ENCODE measurements around the gene DHX16.

Gene DHX16

DNA sequence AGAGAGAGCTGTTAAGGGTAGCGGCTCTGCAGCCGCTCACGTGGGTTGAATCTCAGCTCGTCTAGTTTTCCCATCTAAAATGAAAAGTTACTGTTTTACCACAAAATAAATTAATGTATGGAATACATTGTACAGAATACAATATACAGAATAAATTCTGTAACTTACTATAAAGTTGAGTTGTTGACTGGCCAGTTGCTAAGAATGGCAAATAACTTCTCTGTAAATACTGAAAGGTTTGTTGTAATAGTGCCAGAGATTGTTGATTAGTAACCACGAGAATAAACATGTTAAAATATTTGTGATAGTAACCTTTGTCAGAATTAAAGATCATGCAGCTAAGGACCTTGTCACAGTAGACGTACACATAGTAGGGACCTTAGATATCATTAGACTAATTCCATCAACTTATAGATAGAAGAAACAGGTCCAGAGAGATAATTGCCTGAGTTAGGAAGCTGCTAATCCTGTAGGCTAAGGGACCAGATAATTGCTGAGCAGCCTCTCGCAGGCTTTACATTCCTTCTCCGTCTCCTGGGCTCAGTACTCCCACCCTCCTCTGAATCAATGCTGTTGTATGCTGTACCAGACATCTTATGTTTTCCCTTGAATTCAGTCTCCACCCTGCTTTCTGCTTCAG is 18.5 kb upstream of the DHX16 start:
- no peak for DNase-seq

DNA sequence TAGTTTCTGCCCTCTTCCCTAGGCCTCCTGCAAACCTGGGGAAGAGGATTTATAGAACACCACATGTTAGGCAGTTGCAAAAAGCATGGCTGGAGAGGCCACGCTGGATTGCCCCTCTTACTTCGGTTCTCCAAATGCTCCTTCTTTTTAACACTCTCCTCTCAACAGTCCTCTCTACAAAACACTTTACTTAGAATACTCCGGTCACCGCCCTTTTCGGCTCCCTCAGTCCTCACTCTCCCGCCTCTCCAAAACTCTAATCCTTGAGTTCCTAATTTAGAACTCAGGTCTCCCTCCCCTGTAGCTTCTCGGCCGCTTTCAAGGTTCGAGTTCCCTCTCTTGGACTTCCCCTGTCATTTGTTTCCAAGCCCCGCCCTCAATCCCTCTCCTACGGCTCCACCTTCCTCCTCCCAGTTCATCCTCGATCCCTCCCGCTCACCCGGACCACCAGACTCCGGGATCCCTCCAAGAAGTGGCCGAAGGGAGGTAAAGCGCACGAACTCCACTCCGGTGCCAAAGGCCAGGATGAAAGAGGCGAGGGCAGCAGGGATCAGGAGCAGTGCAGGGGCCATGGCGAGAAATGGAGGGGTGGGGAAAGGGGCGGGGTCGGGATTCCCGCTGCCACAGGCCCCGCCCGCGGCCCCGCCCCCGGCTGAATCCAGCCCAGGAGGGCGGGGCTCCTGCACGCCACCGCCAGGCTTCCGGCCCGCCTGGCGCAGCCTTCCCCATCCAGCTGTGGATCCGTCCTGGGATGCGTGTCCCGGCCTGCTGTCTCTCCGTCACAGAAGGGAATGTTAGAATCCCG is 17.8 kb upstream of the DHX16 start, which contains the start of gene NRM:
Gene NRM (minus strand): TSS at position 582 of the 805 bp plus-strand sequence. CDS start 10 bp downstream, at position 572.
- peak; percentile 66 for DNase-seq

DNA sequence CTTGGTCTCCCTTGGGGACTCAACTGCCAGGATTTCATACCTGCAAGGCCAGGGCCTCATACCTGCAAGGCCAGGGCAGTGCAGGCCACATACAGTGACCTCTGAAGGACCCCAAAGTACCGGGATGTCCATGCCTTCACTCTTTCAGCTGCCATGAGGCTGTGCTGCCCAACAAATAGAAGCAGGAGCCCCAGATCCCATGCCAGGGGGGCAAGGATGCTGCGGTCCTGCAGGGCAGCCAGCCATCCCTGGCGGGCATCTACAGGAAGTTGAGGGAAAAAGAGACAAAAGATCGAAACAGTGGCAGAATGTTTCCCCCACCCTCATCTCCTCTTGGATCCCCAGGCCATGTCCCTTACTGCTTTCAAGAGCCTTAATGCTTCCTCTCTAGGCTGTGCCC is 17.2 kb upstream of the DHX16 start:
- DNase-seq = no peak

DNA sequence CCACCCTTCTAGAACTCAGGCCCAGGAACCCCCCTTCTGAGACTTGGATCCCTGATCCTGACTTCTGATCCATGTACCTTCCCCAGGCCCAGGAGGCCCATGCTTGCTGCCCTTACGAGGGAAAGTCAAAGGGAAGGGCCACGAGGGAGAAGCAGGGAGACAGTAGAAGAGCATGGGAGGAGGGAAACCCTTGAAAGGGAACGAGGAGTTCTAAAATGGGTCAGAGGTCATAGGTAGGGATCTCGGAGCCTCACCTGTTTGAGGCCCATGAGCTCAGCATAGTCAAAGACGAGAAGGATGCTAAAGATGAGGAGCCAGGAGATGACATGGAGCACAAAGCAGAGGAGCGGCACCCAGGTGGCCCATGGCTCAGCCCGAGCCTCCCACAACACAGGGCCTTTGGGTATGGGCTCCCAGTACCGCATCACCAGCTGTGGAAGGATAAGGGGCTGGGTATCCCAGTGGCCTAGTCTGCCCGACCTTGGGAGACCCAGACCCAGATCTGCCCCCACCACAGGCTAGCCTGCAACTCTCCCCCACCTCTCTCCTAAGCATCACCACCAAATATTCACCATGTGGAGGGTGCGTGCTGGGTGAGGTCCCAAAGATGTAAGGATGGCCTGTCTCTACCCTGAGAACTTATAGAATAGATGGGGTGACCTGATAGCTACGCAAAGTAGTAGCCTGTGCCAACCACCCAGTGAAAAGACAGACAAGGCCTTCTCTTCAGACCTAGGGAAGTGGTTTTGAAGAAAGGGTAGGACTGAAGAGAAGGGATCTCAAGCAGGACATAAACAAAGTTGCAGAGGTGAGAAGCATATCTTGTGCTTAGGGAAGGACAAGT is 16.4 kb upstream of the DHX16 start:
- DNase-seq = no peak

DNA sequence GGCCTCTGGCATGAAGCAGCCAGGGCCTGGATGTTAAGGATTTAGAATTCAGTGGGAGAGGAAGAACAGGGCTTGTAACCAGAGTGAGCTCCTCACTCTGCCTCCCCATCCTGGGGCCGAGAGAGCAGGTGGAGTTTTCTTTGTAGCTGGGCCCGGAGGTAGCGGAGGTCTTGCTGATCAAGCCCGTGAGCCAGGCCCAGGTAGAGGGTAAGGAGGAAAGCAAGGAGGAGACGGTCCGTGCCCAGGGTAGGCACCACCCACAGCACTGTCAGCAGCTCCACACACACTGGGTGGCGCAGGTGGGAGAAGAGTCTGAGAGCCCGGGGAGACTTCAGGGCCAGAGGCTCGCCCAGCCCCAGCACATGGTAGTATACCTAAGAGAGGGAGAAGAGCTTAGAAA is 15.8 kb upstream of the DHX16 start:
- DNase-seq = no peak

DNA sequence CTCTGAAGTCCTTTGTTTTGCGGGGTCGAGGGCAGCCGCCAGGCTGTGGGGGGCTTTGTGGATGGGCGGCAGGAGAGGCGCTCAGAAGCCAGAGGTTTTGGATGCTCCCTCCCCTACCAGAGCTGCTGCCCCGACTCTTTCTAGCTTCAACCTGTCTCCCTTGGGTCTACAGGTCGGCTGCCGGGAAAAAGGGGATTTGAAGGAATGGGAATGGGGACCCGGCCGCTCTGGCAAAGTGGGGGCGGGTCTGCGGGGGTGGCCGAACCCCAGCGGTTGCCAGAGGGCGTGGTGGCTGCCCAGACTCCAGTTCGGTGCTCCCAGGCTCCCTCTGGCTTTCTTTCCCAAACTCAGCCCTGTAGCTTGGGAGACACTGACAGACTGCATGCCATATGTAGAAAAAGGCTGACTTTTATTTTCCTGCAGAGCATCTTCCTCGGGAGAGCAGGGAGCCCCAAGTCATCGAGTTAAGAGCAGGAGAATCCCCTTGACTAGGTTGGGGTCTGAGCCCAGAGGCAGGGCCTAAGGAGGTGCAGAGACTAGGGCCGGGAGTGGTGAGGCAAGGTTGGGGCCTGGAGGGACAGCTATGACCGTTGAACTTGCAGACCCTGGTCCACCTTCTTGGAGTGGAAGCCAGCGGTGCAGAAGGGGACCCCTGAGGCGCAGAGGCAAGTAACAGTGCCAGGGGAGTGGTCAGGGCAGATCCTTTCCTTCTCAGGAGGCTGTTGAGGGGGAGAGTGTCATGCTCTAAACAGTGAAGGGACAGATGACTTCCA is 15.0 kb upstream of the DHX16 start:
- peak; percentile 44 for DNase-seq

DNA sequence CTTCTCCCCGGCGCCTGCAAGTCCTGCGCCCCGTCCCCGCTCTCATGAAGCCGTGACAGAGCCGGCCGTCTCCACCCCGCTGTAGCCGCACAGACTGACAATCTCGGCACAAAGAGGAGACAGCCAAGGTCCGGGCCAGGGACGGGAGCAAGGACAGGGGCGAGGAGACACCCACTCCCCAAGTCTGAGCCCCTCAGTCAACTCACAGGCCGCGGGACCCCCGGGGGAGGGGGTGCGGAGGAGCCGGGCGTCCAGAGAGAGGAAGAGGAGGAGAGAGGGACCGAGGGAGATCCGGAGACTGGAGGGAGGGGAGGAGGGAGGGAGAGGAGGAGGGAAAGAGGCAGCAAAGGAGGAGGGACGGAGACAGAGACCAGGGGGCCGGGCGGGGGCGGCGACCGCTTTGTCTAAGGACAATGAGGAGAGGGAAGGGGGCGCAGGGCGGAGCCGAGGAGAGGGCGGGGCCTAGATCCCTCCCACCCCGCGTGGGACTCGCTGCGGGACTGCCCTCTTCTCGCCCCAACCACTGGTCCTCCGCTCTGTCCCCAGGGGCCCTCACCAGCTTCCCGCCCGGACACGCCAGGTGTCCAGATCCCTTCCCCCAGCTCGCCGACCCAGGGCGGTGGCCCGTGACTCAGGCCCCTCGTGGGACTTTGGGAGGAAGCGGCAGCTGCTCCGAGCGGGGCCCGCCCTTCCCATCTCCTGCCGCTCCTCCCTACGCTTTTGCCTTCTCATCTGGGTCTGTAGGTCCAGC is 14.3 kb upstream of the DHX16 start:
- peak; percentile 92 for DNase-seq

DNA sequence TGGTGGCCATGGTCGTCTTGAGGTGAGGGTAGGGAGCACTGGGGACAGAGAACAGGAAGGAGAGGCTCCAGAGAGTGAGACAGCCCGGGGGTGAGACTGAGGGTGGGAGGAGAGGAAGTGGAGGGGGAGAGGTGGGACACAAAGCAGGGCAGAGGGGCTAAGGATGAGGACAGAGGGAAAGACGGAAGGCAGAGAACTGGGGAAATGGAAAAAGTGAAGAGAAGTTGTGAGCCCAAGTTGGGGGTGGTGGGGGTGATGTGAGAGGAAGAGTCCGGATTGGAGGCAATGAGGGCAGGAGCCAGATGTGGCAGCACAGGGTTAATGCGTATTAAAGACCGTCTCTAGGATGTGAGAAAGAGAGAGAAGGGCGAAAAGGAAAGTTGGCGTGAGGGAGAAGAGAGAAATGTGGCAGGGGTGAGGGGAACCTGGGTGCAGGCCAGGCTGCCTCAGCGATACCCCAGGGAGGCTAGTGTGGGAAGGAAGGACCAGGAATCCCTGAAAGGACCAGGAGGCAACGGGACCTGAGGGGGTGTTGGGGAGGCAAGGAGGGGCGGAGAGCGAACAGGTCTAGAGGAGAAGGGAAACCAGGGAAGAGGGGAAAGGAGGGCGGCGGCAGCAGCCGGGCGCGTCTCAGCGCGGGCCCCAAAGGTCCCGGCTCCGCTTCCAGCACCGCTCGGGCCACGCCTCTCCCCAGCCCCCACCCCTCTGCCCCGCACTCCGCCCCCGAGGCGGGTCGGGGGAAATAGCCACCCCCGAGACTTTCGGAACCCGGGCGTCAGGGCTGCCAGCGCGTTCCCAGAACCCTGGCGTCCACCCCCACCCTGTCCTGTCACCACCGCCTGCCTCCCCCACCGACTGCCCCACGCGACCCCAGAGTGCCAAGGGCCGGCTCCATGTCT is 13.5 kb upstream of the DHX16 start, which contains the start of gene PPP1R18:
Gene PPP1R18 (minus strand): TSS at position 637 of the 899 bp plus-strand sequence. CDS start 627 bp downstream, at position 10.
- DNase-seq = peak; percentile 62

DNA sequence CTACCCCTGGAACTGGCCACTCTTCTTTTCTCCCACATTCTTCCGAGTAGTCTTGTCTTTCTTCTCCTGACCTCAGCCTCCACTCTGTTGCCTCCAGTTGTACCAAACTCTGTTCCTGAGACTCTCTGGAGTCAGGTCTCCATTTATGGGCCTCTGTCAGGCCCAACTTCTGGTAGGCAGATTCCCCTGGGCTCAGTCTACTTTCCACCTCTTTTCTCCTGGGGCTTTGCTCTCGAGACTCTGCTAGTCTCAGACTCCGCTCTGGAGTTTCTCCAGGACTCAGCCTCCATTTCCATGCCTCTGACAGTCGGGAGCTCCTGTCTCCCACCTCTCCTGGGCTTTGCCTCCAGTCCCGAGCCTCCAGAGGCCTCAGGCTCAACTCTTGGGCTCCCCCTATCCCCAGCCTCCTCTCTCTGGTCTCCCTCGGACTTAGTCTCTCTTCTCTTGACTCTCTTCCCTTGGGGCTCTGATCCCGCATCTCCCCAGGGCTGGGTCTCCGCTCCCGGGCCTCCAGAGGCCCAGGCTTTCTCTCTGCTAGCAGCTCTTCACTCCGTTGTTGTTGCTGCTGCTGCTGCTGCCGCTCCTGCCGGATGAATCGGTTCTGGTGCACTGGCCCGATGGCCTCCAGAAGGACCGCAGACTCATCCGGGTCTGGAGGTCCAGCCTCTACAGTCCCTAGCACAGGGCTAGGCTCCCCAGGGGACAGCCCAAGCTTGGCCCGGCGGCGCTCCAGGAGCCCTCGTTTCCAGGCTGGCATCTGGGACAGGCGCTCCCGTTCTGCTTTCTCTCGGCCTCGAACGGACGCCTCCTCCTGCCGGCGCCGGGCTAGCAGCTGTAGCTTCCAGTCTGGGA is 12.6 kb upstream of the DHX16 start:
- no peak for DNase-seq

DNA sequence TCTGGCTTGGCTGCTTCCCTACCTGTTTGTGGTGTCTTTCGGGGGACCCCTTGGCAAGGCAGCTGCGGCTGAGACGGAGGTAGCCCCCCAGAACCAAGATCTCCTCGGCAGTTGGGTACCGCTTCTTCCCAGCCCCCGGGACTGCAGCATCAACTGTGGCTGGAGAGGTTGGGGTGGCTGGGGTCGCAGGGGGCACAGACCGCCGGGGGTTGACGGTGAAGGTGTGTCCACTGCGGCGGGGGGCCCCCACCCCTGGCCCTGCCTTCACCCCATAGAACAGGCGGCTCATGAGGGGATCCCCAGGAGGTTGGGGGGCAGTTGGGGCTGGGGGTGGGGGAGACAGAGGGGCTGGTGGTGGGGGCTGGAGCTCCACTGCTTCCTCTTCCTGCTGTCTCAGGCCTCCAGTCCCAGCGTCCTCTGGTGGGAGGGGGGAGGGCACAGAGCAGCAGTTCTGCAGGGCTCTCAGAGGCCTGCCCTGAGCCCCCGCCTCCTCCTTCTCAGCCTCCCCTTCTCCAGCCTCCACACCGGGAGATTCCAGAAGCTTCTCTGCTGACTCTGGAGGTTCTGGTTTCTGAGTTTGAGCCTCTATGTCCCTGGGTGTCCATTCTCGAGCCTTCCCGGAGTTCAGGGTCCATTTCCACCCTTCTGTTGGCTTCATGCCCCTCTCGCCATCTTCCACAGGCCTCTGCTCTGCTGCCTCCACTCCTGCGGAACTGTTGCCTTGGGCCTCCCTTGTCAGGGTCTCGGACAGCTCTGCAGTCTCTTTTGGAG is 11.8 kb upstream of the DHX16 start:
- no peak for DNase-seq

DNA sequence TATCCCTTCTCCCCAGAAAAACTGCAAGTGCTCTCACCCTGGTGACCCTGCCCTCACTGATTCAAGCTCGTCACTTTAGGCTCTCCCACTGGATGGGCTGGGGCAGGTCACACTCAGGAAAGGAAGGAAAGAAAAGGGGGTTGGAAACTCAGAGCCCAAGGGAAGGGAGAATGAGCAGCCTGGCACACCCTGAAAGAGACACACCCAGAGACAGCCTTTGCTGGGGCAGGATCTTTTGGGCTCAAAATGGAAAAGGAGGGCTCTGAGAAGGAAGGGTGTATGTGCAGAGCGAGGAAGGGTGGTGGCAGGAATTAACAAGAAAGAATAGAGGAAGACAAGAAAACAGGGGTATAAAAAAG is 11.2 kb upstream of the DHX16 start:
- DNase-seq = no peak

DNA sequence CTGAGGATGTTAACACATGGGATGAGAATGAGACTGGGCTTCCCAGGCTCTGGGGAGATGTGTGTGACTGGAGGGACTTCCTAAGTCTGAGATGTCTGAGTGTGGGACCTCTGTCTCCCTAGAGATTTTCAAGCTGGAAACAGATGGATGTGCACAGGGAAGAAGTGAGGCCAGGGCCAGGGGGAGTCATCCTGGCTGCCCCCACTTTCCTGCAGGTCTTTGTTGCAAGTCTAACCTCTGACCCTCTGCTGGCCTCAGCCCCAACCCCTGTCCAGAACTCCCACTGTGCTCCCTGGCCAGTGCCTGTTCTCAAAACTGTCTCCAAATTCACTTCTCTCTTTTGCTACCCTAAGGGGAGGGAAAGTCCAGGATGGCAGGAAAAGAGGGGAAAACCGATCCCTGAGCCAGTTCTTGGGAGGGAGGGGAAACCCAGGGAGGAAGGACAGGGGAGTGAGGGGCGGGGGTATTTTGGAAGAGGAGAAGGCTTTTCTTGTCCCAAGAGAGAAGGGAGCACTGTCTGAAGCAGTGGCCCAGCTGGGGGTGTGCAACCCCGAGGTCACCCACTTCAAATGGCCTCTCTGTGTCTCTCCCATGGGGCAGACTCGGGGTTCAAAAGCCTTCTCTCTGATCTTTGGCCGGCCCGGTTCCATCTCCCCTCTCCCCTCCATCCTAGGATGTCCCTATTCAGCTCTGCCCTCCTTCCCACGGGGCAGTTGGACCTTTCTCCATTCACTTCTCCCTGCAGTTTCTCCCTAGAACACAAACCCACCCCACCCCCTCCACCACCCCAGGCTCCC is 10.6 kb upstream of the DHX16 start:
- DNase-seq = no peak

DNA sequence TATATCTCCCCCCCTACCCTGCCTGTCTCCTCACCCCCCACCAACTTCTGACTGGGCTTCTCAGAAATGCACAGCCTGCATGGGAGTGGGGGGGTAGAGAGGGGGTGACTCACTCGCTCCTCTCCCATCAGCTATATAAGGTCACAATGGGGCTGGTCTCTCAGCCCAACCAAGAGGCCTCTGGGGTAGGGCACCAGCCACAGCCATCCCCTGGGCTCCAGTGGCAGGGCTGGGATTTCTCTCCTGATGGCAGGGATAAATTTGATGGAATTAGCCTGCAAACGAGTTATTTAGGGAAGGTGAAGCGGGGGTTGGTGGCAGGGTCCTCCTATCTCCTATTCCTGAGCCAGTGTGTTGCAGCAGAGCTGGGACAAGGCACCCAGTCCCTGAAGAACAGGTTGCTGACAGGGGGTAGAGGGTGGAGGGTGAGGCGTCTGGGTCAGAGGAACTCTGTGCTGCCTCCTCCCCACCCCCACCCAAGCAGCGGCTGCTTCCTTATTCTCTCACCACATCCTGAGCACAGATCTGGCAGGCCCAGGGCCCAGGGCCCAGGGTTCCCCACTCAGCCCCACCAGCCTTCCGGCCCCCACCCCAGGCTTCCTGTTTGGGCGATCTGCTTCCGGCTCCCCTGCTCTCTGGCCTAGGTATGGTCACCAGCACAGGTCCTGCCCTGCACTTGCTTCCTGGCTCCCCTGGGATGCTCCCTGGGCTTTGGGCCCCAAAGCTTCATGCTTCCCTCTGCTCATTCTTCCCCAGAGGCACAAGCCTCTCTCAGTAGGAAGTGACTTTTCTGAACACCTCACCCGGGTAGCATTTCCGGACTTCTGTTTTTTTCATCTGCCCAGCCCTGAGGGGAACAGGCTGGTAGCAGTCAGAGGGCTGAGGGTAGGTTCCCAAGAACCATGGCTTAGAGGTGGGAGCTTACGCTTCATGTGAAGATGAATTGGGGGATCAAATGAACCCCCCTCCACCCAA is 9.6 kb upstream of the DHX16 start:
- peak; percentile 81 for DNase-seq

DNA sequence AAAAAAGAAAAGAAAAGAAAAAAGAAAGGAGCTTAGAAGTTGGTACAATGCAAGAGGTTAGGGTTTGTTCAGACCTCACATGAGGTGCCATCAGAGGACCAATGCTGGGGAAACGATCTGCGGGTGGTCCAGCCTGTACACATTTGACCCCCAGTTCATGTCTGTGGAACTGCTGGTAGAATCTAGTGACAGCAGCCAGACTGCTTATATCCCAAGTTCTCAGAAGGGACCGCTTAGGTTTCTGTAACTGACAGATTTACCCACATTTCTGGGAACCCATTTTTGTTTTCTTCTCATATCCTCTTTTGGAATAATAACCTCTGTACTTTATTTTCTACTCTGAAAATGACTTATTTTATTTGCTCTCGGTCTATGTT is 8.9 kb upstream of the DHX16 start:
- DNase-seq = no peak

DNA sequence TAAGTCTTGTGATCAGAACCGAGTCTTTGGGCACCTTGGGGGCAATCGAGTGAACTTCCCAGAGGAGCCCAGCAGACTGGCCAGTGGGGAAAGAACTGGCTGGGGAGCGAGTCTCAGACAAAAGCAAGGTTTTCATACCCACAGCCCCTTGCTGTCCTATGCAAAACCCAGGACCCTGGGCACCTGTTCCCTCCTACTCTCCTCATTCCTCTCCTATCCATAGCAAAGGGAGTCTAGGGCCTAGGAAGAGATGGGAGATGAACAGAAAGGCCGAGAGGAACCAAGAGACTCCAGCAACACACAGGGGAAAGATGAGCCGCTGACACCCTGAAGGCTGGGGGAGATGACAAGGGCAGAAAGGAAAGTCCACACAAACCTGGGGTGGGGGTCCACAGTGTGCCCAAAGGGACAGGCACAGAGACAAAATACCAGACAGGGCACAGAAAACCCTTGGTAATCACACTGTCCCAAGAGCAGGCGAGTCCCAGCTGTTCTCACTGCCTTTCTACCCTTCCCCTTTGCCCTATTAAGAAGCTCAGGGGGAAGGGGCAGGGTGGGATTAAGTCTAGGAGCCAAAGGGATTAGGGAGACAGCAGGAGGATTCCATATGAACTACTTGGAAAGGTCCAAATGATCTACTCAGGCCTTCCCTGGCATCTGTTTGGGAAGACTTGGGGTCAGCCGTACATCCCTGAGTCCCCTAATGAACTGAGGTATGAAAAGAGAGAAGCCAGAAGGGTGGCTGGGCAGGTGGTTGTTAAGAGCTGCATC is 7.1 kb upstream of the DHX16 start:
- DNase-seq = no peak

Measured in NCI-H226 (cell line).